Activated CD8-positive, alpha-beta memory T cell treated with anti-CD3 and anti-CD28 coated beads for 1 hour (primary cell): ENCODE results near the gene ZNF43.
"Not testable (repeated sequence)": the region's sequence is repeated elsewhere in the genome, so short reads cannot be mapped to it uniquely, and the experiment has no call there.

Experiments used
- DNase-seq, 2 donors: peaks; one replicate each; pipeline ENCODE4 v3.0.0-alpha.2; 2020; ENCODE audit warnings: low read depth in 1 of 2; ENCODE audit errors: extremely low read depth in 1 of 2

Gene ZNF43

GRCh38 chr19:21812448-21812847 lies 23.5 kb downstream of the ZNF43 start:
- no peak for DNase-seq

- not testable (repeated sequence) for DNase-seq
Observed at GRCh38 chr19:21808400-21809000, 27.5 kb downstream of the ZNF43 start.

GRCh38 chr19:21789466-21790085 lies 46.4 kb downstream of the ZNF43 start:
- no peak for DNase-seq

GRCh38 chr19:21786936-21787335 lies 49.0 kb downstream of the ZNF43 start:
- no peak for DNase-seq

GRCh38 chr19:21775792-21776191 lies 60.2 kb downstream of the ZNF43 start:
- not testable (repeated sequence) for DNase-seq

GRCh38 chr19:21767065-21767800 lies 68.7 kb downstream of the ZNF43 start, which contains the start of gene ZNF100:
ZNF100 (minus strand) TSS chr19:21767579; CDS start chr19:21767429, 150 bp downstream.
- peak; percentile 71 to 76 for DNase-seq

- DNase-seq = not testable (repeated sequence)
Observed at GRCh38 chr19:21766705-21767064, 69.3 kb downstream of the ZNF43 start.

- DNase-seq = no peak
Observed at GRCh38 chr19:21765151-21765550, 70.8 kb downstream of the ZNF43 start.

GRCh38 chr19:21761547-21761946 lies 74.4 kb downstream of the ZNF43 start:
- DNase-seq = not testable (repeated sequence)

GRCh38 chr19:21758296-21758695 lies 77.7 kb downstream of the ZNF43 start:
- DNase-seq = no peak

GRCh38 chr19:21755555-21755954 lies 80.4 kb downstream of the ZNF43 start:
- DNase-seq = not testable (repeated sequence)
